Endothelial cell of umbilical vein (primary cell): ENCODE measurements around the gene YWHAE. TPM values are rescaled to one million over a fixed set of nuclear protein-coding genes. Genes with fewer than 3 reads are reported as not detected.

Source experiments
- BruUV-seq: library from RNA; stranded (reverse); fragments of 400-500 nt; replicated peaks from 2 replicates; lab custom pipeline; 2021; lab: Mats Ljungman, UMichigan
- CTCF ChIA-PET: fragments of 300-600, 350-600 bp; sonication (Branson Sonifier 250); formaldehyde crosslinking; loops from one replicate; lab custom pipeline; 2021; ENCODE audit warnings: antibody characterized with exemption, inconsistent platforms; lab: Charles Lee
- POLR2A ChIA-PET: fragments of 300-600, 350-600 bp; sonication (Branson Sonifier 250); formaldehyde crosslinking; loops from one replicate; lab custom pipeline; 2021; ENCODE audit warnings: antibody characterized with exemption, inconsistent platforms; lab: Charles Lee
- DNase-seq: peaks from one replicate; pipeline ENCODE4 v3.0.0-alpha.2; 2011; ENCODE audit warnings: low read depth, low spot score
- FAIRE-seq: peaks from 2 replicates; lab custom pipeline; 2011; peaks lifted over from hg19 to GRCh38; lab: Jason Lieb, UNC
- H2AFZ ChIP-seq: 2 replicates; pipeline ENCODE4 v1.6.0; 2012; ENCODE audit warnings: low read depth, low read length, control low read depth, inconsistent platforms
- H3K27ac ChIP-seq: 2 replicates; pipeline ENCODE4 v1.5.1; 2011; ENCODE audit warnings: low read depth, mild to moderate bottlenecking, control low read depth, low read length, moderate library complexity; ENCODE audit not compliant: insufficient read depth
- H3K27me3 ChIP-seq, 2 experiments: 2 replicates each; pipeline versions ENCODE4 v1.6.0 to v1.6.1; 2011; ENCODE audit warnings: low read length in 2 of 2, mixed read lengths in 1 of 2; ENCODE audit not compliant: control insufficient read depth in 2 of 2, insufficient read depth in 2 of 2
- H3K36me3 ChIP-seq, 2 experiments: 2 replicates in 1 of 2; 3 replicates in 1 of 2; pipeline ENCODE4 v1.5.1; 2011; ENCODE audit warnings: low read length in 2 of 2, mild to moderate bottlenecking in 1 of 2, moderate library complexity in 1 of 2; ENCODE audit not compliant: control insufficient read depth in 2 of 2, insufficient read depth in 2 of 2; ENCODE audit errors: extremely low read depth in 1 of 2
- H3K4me1 ChIP-seq: 3 replicates; pipeline ENCODE4 v1.5.1; 2011; ENCODE audit warnings: mild to moderate bottlenecking, low read length; ENCODE audit not compliant: control insufficient read depth, insufficient read depth; ENCODE audit errors: extremely low read depth
- H3K4me2 ChIP-seq: 2 replicates; pipeline ENCODE4 v1.6.1; 2011; ENCODE audit warnings: low read length, control low read depth, mixed read lengths; ENCODE audit not compliant: insufficient read depth
- H3K4me3 ChIP-seq, 3 experiments: fragments of 200-600 bp in 1 of 3; sonication (generic), shearing (Covaris generic) in 1 of 3; replicated peaks in 1 of 3; 2 replicates each; pipeline ENCODE4 v1.5.1; 2011 to 2016; ENCODE audit warnings: control low read depth in 3 of 3, low read length in 3 of 3, mild to moderate bottlenecking in 2 of 3, inconsistent platforms in 1 of 3, low read depth in 1 of 3, moderate library complexity in 1 of 3; ENCODE audit not compliant: insufficient read depth in 1 of 3
- H3K79me2 ChIP-seq: 2 replicates; pipeline ENCODE4 v1.6.0; 2012; ENCODE audit warnings: low read length, inconsistent platforms; ENCODE audit not compliant: control insufficient read depth, insufficient read depth
- H3K9ac ChIP-seq: replicated peaks from 2 replicates; pipeline ENCODE3; 2011; ENCODE audit warnings: low read length, control low read depth; ENCODE audit not compliant: insufficient read depth; ENCODE audit errors: extremely low read depth
- H3K9me1 ChIP-seq: replicated peaks from 3 replicates; pipeline ENCODE4 v1.6.0; 2011; ENCODE audit warnings: mild to moderate bottlenecking, low read length; ENCODE audit not compliant: control insufficient read depth, insufficient read depth; ENCODE audit errors: extremely low read depth
- H3K9me3 ChIP-seq: replicated peaks from 2 replicates; pipeline ENCODE4 v1.5.1; 2012; ENCODE audit warnings: low read length, inconsistent platforms; ENCODE audit not compliant: control insufficient read depth, insufficient read depth
- H4K20me1 ChIP-seq: replicated peaks from 2 replicates; pipeline ENCODE3; 2011; ENCODE audit warnings: mild to moderate bottlenecking, low read length; ENCODE audit not compliant: control insufficient read depth, insufficient read depth; ENCODE audit errors: extremely low read depth
- EZH2 ChIP-seq: IDR thresholded peaks from 2 replicates; pipeline ENCODE4 v1.6.1; 2012; ENCODE audit warnings: borderline replicate concordance, low read depth, mild to moderate bottlenecking, moderate library complexity, low read length, inconsistent platforms; ENCODE audit not compliant: severe bottlenecking
- FOS ChIP-seq: IDR thresholded peaks from 2 replicates; pipeline ENCODE4 v1.6.1; 2011; ENCODE audit warnings: mild to moderate bottlenecking, low read length, moderate library complexity, borderline replicate concordance; ENCODE audit not compliant: insufficient read depth
- GATA2 ChIP-seq: IDR thresholded peaks from 2 replicates; pipeline ENCODE4 v1.7.0; 2011; ENCODE audit warnings: low read depth, mild to moderate bottlenecking, moderate library complexity, mixed read lengths, low read length; ENCODE audit not compliant: insufficient read length, insufficient read depth
- JUN ChIP-seq: IDR thresholded peaks from 2 replicates; pipeline ENCODE4 v1.6.1; 2011; ENCODE audit warnings: borderline replicate concordance, low read depth; ENCODE audit not compliant: insufficient read length, insufficient read depth
- MYC ChIP-seq: IDR thresholded peaks from one replicate; pipeline ENCODE4 v1.6.1; 2011; ENCODE audit warnings: mild to moderate bottlenecking, low read depth, low read length
- POLR2A ChIP-seq: IDR thresholded peaks from 2 replicates; pipeline ENCODE4 v1.6.1; 2012; ENCODE audit warnings: low read depth, mild to moderate bottlenecking, control low read depth, low read length
- POLR2AphosphoS5 ChIP-seq: IDR thresholded peaks from 2 replicates; pipeline ENCODE4 v1.6.1; 2012; ENCODE audit warnings: low read depth, mild to moderate bottlenecking, control low read depth, low read length, moderate library complexity; ENCODE audit not compliant: insufficient read depth
- dilution Hi-C: fragments of 300-500 bp; cut with MboI; formaldehyde crosslinking; loops from one replicate; pipeline ENCODE4 v1.15.0; 2019; ENCODE audit warnings: low sequenced_read_pairs; ENCODE audit not compliant: extremely low pct_ligation_motif_present
- intact Hi-C: fragments of 100-400 bp; cut with micrococcal nuclease; formaldehyde crosslinking; loops from one replicate; pipeline ENCODE4 v1.10.0; 2022
- polyA plus RNA-seq, 4 experiments: library from polyadenylated mRNA; depleted of rRNA in 3 of 4; stranded (reverse) in 3 of 4; unstranded in 1 of 4; fragments of >200 nt; gene quantifications; 2 replicates each; pipeline versions ENCODE4 v1.2.1 to v1.2.3, GENCODE V29; 2011 to 2012; ENCODE audit warnings: missing spikeins in 1 of 4
- total RNA-seq: library from RNA; stranded (reverse); gene quantifications from 2 replicates; pipeline ENCODE4 v1.2.3, GENCODE V29; 2021
- TF ChIP-seq, protein P1 (sequence below): IDR thresholded peaks from 2 replicates; pipeline ENCODE4 v1.6.1; 2011; ENCODE audit not compliant: insufficient read depth, insufficient read length
- TF ChIP-seq, protein P2 (sequence below), 2 donors: IDR thresholded peaks; 1 replicate in 1 of 2; 2 replicates in 1 of 2; pipeline ENCODE4 v1.5.1; 2011; ENCODE audit warnings: low read length in 2 of 2, mild to moderate bottlenecking in 2 of 2, moderate library complexity in 2 of 2, control low read depth in 1 of 2, inconsistent platforms in 1 of 2, low read depth in 1 of 2; ENCODE audit not compliant: insufficient read depth in 1 of 2; ENCODE audit errors: extremely low read depth in 1 of 2

YWHAE gene
- total and polyA plus RNA-seq, 2 donors (not counting 3 experiments of a cell fraction or from before 2014, with no cell fraction given): 396 to 819 TPM

DNA sequence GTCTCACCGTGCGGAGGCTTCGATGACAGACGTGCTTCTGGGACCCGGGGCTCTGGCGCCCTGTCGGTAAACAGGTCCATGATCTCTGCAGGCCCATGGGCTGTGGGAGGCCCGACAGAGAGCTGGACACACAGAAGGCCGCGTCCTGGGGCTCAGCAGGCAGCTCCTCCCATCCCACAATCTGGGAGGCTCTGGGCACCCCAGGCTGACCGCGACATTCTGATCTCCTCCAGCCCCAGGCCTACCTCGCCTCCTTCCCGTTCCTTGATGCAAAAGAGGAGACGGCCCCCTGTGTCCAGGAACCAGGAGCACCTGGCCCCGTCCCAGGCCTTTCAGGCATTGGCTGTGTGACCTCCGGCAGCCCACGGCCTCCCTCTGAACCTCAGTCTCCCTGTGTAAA is 97.3 kb downstream of the YWHAE start:
- no peaks in the 10 kb centered on the region for H4K20me1 ChIP-seq
- no peaks in the 10 kb centered on the region for H3K9me3 ChIP-seq
- no peak overlapping the region for H3K9ac ChIP-seq
- DNase-seq (no peak), FAIRE-seq (no peak)
- intact Hi-C loops (no loop called here), dilution Hi-C loops (no loop called here)
- H3K27me3 ChIP-seq: peaks cover 5 to 11% of the 10 kb centered on the region in 2 experiments
- H3K36me3 ChIP-seq: no peaks in the 10 kb centered on the region
- CTCF ChIA-PET: interaction anchor here (1.0 kb wide), 1 partner anchor 12 kb away, joined by 3 read pairs; no protein-coding TSS in a partner anchor
- no peaks in the 10 kb centered on the region for H3K9me1 ChIP-seq
- H3K79me2 ChIP-seq: no peaks in the 10 kb centered on the region
- H3K4me3 ChIP-seq: no peak overlapping the region
- H3K27ac ChIP-seq: no peak overlapping the region
- no peak overlapping the region for H3K4me2 ChIP-seq
- no peak overlapping the region for H2AFZ ChIP-seq
- BruUV-seq: no TSS peak
- POLR2A ChIA-PET: no interaction called here
- no peaks in the 10 kb centered on the region for H3K4me1 ChIP-seq
- TF ChIP-seq POLR2AphosphoS5 (no peak), EZH2 (no peak), MYC (no peak), FOS (no peak), POLR2A (no peak), JUN (no peak), GATA2 (no peak)
- TF ChIP-seq, protein P1, sequence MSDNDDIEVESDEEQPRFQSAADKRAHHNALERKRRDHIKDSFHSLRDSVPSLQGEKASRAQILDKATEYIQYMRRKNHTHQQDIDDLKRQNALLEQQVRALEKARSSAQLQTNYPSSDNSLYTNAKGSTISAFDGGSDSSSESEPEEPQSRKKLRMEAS: no peak
- TF ChIP-seq, protein P2, sequence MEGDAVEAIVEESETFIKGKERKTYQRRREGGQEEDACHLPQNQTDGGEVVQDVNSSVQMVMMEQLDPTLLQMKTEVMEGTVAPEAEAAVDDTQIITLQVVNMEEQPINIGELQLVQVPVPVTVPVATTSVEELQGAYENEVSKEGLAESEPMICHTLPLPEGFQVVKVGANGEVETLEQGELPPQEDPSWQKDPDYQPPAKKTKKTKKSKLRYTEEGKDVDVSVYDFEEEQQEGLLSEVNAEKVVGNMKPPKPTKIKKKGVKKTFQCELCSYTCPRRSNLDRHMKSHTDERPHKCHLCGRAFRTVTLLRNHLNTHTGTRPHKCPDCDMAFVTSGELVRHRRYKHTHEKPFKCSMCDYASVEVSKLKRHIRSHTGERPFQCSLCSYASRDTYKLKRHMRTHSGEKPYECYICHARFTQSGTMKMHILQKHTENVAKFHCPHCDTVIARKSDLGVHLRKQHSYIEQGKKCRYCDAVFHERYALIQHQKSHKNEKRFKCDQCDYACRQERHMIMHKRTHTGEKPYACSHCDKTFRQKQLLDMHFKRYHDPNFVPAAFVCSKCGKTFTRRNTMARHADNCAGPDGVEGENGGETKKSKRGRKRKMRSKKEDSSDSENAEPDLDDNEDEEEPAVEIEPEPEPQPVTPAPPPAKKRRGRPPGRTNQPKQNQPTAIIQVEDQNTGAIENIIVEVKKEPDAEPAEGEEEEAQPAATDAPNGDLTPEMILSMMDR (IDR thresholded peaks at IDR 0.05; ENCODE audit: extremely low read depth in 1 of 2, insufficient read depth in 1 of 2, low read depth in 1 of 2, low read length in 2 of 2): no peak
